Spleen (tissue), 11 donors: Measurements from ENCODE around the gene PRKG1. TPM values are rescaled to one million over a fixed set of nuclear protein-coding genes. Genes with fewer than 3 reads are reported as not detected.
"Not testable (repeated sequence)": the region's sequence is repeated elsewhere in the genome, so short reads cannot be mapped to it uniquely, and the experiment has no call there.

Experiments
- DNase-seq: peaks from one replicate; pipeline ENCODE4 v3.0.0-alpha.2; 2020
- H3K27ac ChIP-seq, 8 donors: fragments of 200-600 bp; sonication (generic) in 7 of 8; 1 replicate in 4 of 8; 2 replicates in 4 of 8; pipeline versions ENCODE4 v1.5.0 to v1.8.0; 2016 to 2021; ENCODE audit warnings: inconsistent platforms in 4 of 8, mild to moderate bottlenecking in 4 of 8, moderate library complexity in 1 of 8
- H3K27me3 ChIP-seq, 7 donors: fragments of 200-600 bp; sonication (generic) in 6 of 7; replicated peaks in 1 of 7; 1 replicate in 4 of 7; 2 replicates in 3 of 7; pipeline versions ENCODE4 v1.5.0 to v1.8.0; 2016 to 2021; ENCODE audit warnings: inconsistent platforms in 3 of 7, mild to moderate bottlenecking in 1 of 7
- H3K36me3 ChIP-seq, 6 donors: fragments of 200-600 bp; sonication (generic) in 5 of 6; 1 replicate in 4 of 6; 2 replicates in 2 of 6; pipeline versions ENCODE4 v1.5.0 to v1.8.0; 2016 to 2021; ENCODE audit warnings: inconsistent platforms in 2 of 6
- H3K4me1 ChIP-seq, 6 donors: fragments of 200-600 bp; sonication (generic) in 5 of 6; 1 replicate in 3 of 6; 2 replicates in 3 of 6; pipeline versions ENCODE4 v1.5.0 to v1.8.0; 2016 to 2021; ENCODE audit warnings: inconsistent platforms in 3 of 6
- H3K4me3 ChIP-seq, 8 donors: fragments of 200-600 bp; sonication (generic) in 7 of 8; 1 replicate in 4 of 8; 2 replicates in 4 of 8; pipeline versions ENCODE4 v1.5.0 to v1.8.0; 2016 to 2021; ENCODE audit warnings: inconsistent platforms in 4 of 8, mild to moderate bottlenecking in 4 of 8, moderate library complexity in 2 of 8
- H3K9me3 ChIP-seq, 8 donors: fragments of 200-600 bp; sonication (generic) in 7 of 8; 1 replicate in 4 of 8; 2 replicates in 4 of 8; pipeline versions ENCODE4 v1.5.0 to v1.8.0; 2016 to 2021; ENCODE audit warnings: inconsistent platforms in 4 of 8
- POLR2A ChIP-seq, 3 donors: fragments of 450-650 bp; IDR thresholded peaks; one replicate each; pipeline ENCODE4 v1.5.1; 2017; ENCODE audit warnings: antibody characterized with exemption in 3 of 3, mild to moderate bottlenecking in 1 of 3
- POLR2AphosphoS5 ChIP-seq, 3 donors: sonication (generic); formaldehyde crosslinking; IDR thresholded peaks; one replicate each; pipeline ENCODE4 v1.5.1; 2017; ENCODE audit warnings: antibody characterized with exemption in 3 of 3
- WGBS, 5 donors: extraction: QIAGEN DNeasy Blood & Tissue Kit in 3 of 5; methylation state at CpG; one replicate each; pipeline versions ENCODE4 v1.1.5 to v1.1.7; 2013 to 2018; 5-methylcytosine and 5-hydroxymethylcytosine counted together
- intact Hi-C: fragments of 100-400 bp; cut with DNase I; formaldehyde crosslinking; loops from one replicate; pipeline ENCODE4 v1.15.0; 2023; ENCODE audit warnings: low total_unique reads
- polyA plus RNA-seq, 3 donors: library from polyadenylated mRNA; stranded (reverse); fragments of 200-250 nt; gene quantifications; one replicate each; pipeline ENCODE4 v1.2.1, GENCODE V29; 2013
- total RNA-seq, 7 donors: library from RNA; depleted of rRNA in 3 of 7; stranded (reverse); fragments of >200 nt in 3 of 7; fragmentation: NEBNext Ultra II Directional in 4 of 7; extraction: Animal tissue kit (Norgen Biotek cat#: 25700) in 4 of 7; gene quantifications; one replicate each; pipeline versions ENCODE4 v1.1.0 to v1.2.1, GENCODE V29; 2016 to 2021
- TF ChIP-seq, protein P1 (sequence below), 11 experiments: fragments of 200-600 bp in 7 of 11; fragments of 450-650 bp in 4 of 11; sonication (generic) in 4 of 11; IDR thresholded peaks in 8 of 11; conservative IDR thresholded peaks in 3 of 11; 1 replicate in 7 of 11; 2 replicates in 4 of 11; pipeline versions ENCODE4 v1.4.0 to v1.8.0; 2016 to 2021; ENCODE audit warnings: antibody characterized with exemption in 11 of 11, inconsistent platforms in 4 of 11, mild to moderate bottlenecking in 1 of 11
- donor health status: healthy with polysubstance abuse.
- donor health status: DM: no; HTN: no; CAD: no; lungs with moderate emphysema.
- donor health status: DM: no; HTN: no; CAD: no.
- donor health status: Bipolar disorder and iron deficiency.
- donor health status: healthy.
- donor health status: DM: no; HTN: no; CAD: no.
- donor health status: DM: yes; HTN: yes; CAD: no.

Gene PRKG1
- total and polyA plus RNA-seq, 10 donors, result 0.65 to 10.5 (median 7.2) TPM

- no peaks in the 10 kb centered on the region for H3K36me3 ChIP-seq
- TF ChIP-seq, protein P1, sequence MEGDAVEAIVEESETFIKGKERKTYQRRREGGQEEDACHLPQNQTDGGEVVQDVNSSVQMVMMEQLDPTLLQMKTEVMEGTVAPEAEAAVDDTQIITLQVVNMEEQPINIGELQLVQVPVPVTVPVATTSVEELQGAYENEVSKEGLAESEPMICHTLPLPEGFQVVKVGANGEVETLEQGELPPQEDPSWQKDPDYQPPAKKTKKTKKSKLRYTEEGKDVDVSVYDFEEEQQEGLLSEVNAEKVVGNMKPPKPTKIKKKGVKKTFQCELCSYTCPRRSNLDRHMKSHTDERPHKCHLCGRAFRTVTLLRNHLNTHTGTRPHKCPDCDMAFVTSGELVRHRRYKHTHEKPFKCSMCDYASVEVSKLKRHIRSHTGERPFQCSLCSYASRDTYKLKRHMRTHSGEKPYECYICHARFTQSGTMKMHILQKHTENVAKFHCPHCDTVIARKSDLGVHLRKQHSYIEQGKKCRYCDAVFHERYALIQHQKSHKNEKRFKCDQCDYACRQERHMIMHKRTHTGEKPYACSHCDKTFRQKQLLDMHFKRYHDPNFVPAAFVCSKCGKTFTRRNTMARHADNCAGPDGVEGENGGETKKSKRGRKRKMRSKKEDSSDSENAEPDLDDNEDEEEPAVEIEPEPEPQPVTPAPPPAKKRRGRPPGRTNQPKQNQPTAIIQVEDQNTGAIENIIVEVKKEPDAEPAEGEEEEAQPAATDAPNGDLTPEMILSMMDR (IDR thresholded peaks at IDR 0.05 in 8 of 11, conservative IDR thresholded peaks at IDR 0.05 in 3 of 11), result no peak
These were observed 195.5 kb downstream of the PRKG1 start for GRCh38 chr10:51269821-51270220.

GRCh38 chr10:51270936-51271530 lies 196.7 kb downstream of the PRKG1 start:
- Histone ChIP-seq H3K4me3 (no peak overlapping the region), H3K9me3 (peaks cover 0 to 2% (median 0%) of the 10 kb centered on the region in 8 donors), H3K4me1 (no peaks in the 10 kb centered on the region), H3K27me3 (no peaks in the 10 kb centered on the region), H3K27ac (no peak overlapping the region), H3K36me3 (no peaks in the 10 kb centered on the region)
- no peak for TF ChIP-seq POLR2AphosphoS5 (IDR thresholded peaks at IDR 0.05)
- TF ChIP-seq POLR2A (IDR thresholded peaks at IDR 0.05), result no peak
- TF ChIP-seq, protein P1 (IDR thresholded peaks at IDR 0.05 in 8 of 11, conservative IDR thresholded peaks at IDR 0.05 in 3 of 11), result no peak
- 74 to 88% (median 79%) methylated on average over 2 of the region's 2 CpGs for WGBS, 5 donors
- intact Hi-C loops, result no loop called here
- DNase-seq, result no peak

More at GRCh38 chr10:51269821-51270220, 195.5 kb downstream of the PRKG1 start:
- no peaks in the 10 kb centered on the region for H3K4me1 ChIP-seq
- H3K4me3 ChIP-seq, result no peak overlapping the region
- intact Hi-C loops, result no loop called here
- no peaks in the 10 kb centered on the region for H3K9me3 ChIP-seq
- no peaks in the 10 kb centered on the region for H3K27me3 ChIP-seq
- no peak overlapping the region for H3K27ac ChIP-seq
- DNase-seq, result no peak

GRCh38 chr10:51272099-51272498 lies 197.8 kb downstream of the PRKG1 start:
- H3K9me3 ChIP-seq, H3K27me3 ChIP-seq, H3K4me3 ChIP-seq, DNase-seq, H3K27ac ChIP-seq, H3K36me3 ChIP-seq, H3K4me1 ChIP-seq, intact Hi-C loops: not testable (repeated sequence)
- 70 to 88% (median 75%) methylated on average over 2 of the region's 2 CpGs for WGBS, 5 donors

DNA sequence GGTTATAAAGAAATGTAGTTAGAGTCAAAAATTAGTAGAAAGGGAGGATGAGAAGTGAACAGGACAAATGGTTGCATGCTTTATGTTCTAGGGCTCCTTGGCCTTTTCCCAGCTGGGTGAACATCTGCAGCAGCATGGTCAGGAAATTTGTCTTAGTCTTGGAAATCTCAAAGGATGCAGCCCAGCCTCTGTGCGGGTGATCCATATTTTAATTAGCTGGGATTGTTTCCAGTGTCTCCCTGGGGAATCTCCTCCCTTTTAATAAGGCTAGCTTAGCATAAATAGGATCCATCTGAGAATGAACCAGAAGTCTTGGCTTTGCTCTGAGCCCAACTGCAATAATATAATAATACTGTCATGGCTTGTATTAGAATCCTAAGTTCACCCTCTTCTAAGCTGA lies 198.3 kb downstream of the PRKG1 start:
- intact Hi-C loops, result no loop called here
- TF ChIP-seq, protein P1 (IDR thresholded peaks at IDR 0.05 in 8 of 11, conservative IDR thresholded peaks at IDR 0.05 in 3 of 11), result no peak
- TF ChIP-seq POLR2AphosphoS5 (IDR thresholded peaks at IDR 0.05) (no peak), POLR2A (IDR thresholded peaks at IDR 0.05) (no peak)
- 50 to 84% (median 79%) methylated on average over 1 of the region's 1 CpG for WGBS, 5 donors
- no peak for DNase-seq
- H3K36me3 ChIP-seq, result no peaks in the 10 kb centered on the region
- peaks cover 0 to 13% (median 2%) of the 10 kb centered on the region in 8 donors for H3K9me3 ChIP-seq
- H3K4me1 ChIP-seq, result no peaks in the 10 kb centered on the region
- no peaks in the 10 kb centered on the region for H3K27me3 ChIP-seq
- no peak overlapping the region for H3K27ac ChIP-seq
- H3K4me3 ChIP-seq, result no peak overlapping the region

- H3K27me3 ChIP-seq, result no peaks in the 10 kb centered on the region
- no peak overlapping the region for H3K27ac ChIP-seq
- no peaks in the 10 kb centered on the region for H3K4me1 ChIP-seq
- no peak for DNase-seq
- 19 to 40% (median 25%) methylated on average over 5 of the region's 5 CpGs for WGBS, 5 donors
- H3K36me3 ChIP-seq, result no peaks in the 10 kb centered on the region
- H3K9me3 ChIP-seq, result peaks cover 0 to 13% (median 2%) of the 10 kb centered on the region in 8 donors
- no peak overlapping the region for H3K4me3 ChIP-seq
- TF ChIP-seq, protein P1 (IDR thresholded peaks at IDR 0.05 in 8 of 11, conservative IDR thresholded peaks at IDR 0.05 in 3 of 11), result no peak
- no peak for TF ChIP-seq POLR2A (IDR thresholded peaks at IDR 0.05)
- TF ChIP-seq POLR2AphosphoS5 (IDR thresholded peaks at IDR 0.05), result no peak
- intact Hi-C loops, result no loop called here
These were observed 199.3 kb downstream of the PRKG1 start for GRCh38 chr10:51273574-51273973.

DNA sequence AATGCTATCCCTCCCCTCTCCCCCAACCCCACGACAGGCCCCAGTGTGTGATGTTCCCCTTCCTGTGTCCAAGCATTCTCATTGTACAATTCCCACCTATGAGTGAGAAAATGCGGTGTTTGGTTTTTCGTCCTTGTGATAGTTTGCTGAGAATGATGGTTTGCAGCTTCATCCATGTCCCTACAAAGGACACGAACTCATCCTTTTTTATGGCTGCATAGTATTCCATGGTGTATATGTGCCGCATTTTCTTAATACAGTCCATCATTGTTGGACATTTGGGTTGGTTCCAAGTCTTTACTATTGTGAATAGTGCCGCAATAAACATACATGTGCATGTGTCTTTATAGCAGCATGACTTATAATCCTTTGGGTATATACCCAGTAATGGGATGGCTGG lies 201.8 kb downstream of the PRKG1 start:
- peaks cover 0 to 13% (median 2%) of the 10 kb centered on the region in 8 donors for H3K9me3 ChIP-seq
- H3K4me3 ChIP-seq, H3K4me1 ChIP-seq, DNase-seq, intact Hi-C loops, H3K36me3 ChIP-seq, H3K27me3 ChIP-seq, H3K27ac ChIP-seq: not testable (repeated sequence)
- 75 to 96% (median 89%) methylated on average over 6 of the region's 6 CpGs for WGBS, 5 donors

- WGBS, 5 donors, result 67 to 85% (median 79%) methylated on average over 5 of the region's 5 CpGs
- H3K27ac ChIP-seq, DNase-seq, H3K4me1 ChIP-seq, intact Hi-C loops, H3K27me3 ChIP-seq, H3K9me3 ChIP-seq, H3K4me3 ChIP-seq, H3K36me3 ChIP-seq: not testable (repeated sequence)
These were observed 207.1 kb downstream of the PRKG1 start for GRCh38 chr10:51281387-51281786.
